GM15510 (cell line): Measurements from ENCODE around the gene CFAP100.

Experiments
- POLR2A ChIP-seq: IDR thresholded peaks from 3 replicates; pipeline ENCODE4 v1.6.1; 2011; ENCODE audit warnings: borderline replicate concordance; ENCODE audit not compliant: insufficient read length; ENCODE audit errors: extremely low read depth

Gene CFAP100

DNA sequence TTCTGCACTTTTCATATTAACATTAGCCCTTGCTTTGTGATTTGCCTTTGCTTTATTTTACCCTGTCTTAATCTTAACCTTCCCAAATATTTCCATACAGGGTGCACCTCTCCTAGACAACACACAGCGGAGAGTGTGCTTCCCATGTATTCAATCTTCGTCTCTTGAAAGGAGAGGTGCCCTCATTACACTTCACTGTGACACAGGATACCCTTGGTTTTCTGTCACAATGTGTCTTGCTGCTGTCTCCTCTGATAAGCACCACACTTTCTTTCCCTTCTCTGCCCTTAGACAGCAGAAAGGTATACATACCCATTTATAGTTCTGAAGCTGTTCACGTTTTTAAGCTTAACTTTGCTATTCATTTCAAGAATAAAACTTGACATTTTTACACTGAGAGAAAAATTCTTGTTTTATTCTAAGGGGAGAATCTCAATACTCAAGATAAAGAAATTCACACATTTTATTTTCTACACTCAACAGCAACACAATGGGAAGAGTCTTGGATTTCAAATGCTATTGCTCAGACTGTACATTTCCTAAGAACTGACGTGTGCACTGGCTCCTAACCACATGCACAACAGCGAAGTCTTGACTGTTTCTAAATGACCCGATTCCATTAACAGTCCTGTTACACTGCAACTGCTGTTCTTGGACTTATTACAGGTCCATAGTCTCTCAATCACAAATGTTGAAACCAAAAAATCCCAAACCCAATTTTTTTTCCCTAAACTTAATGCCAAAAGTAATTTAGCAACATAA is 59.9 kb downstream of the CFAP100 start:
- TF ChIP-seq POLR2A, result no peak

DNA sequence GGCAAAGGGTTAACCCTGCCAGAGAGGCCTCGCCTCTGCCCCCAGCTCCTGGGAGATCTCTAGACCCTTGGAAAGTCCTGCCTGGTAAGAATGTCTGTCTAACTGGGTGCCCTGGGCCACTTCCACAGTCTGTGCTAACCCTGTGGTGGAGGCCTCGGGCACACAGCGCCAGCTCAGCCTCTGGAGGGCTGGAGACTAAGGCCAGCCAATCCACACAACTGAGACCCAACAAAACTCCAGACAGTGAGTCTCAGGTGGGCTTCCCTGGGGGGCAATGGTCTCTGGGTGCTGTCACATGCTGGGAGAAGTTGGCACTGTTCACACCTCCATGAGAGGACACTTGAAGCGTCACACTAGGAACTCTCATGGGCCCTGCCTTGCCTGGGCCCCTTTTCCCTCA is 61.5 kb downstream of the CFAP100 start:
- no peak for TF ChIP-seq POLR2A

GRCh38 chr3:126456766-126457388 is 62.2 kb downstream of the CFAP100 start:
- TF ChIP-seq POLR2A, result no peak

DNA sequence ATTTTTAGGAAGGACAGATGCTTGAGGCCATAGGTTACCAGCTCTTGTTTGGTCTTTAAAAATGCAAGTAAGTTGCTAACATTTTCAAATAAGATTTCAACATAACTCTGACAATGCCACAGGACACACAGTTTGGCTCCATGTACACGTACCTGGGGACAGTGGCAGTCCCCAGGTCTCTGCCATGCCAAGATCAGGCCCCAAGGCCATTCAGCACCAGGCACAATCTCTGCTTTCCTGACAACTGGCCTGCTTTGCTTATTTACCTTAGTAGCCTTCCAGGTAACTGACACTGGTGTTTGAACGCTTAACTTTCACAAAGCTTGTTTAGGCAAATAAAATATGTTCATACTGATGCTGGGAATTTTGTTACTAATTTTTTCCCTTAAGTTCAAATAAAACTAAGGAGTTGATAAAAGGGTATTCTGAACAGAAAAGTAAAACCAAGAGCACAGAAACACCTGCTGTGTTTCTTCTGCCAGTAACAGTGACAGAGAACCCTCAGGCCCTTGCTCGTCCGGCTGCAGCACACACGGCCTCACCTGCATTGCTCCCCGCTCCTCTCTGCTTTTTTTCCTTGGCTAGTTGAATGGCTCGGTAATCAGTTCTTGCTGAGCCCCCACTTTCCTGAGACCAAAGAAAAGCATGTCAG is 64.5 kb downstream of the CFAP100 start:
- TF ChIP-seq POLR2A, result no peak

DNA sequence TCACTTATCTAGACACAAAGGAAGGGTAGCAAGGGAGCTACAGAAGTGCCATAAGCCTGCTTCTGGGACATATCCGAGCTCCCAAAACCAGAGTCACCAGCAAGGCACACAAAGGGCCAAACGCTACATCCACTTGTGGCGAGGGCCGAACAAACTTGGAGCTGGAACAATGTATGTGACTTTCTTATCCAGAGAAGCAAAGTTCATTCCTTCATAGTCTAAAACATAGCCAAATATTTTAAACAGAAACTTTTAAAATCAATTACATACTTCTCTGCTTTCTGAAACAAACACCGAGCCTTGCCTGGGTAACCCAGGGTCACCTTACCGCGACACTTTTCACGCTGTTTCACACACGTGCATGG is 65.0 kb downstream of the CFAP100 start:
- no peak for TF ChIP-seq POLR2A

GRCh38 chr3:126460381-126460780 is 65.7 kb downstream of the CFAP100 start:
- TF ChIP-seq POLR2A, result no peak

- no peak for TF ChIP-seq POLR2A
Measured at GRCh38 chr3:126461450-126462070, 66.9 kb downstream of the CFAP100 start.

GRCh38 chr3:126463521-126463920 is 68.8 kb downstream of the CFAP100 start:
- TF ChIP-seq POLR2A, result no peak

- TF ChIP-seq POLR2A, result no peak
Measured at GRCh38 chr3:126464093-126464492, 69.4 kb downstream of the CFAP100 start.

- TF ChIP-seq POLR2A, result no peak
Measured at GRCh38 chr3:126464494-126464893, 69.8 kb downstream of the CFAP100 start.

GRCh38 chr3:126464997-126465396 is 70.3 kb downstream of the CFAP100 start:
- no peak for TF ChIP-seq POLR2A

DNA sequence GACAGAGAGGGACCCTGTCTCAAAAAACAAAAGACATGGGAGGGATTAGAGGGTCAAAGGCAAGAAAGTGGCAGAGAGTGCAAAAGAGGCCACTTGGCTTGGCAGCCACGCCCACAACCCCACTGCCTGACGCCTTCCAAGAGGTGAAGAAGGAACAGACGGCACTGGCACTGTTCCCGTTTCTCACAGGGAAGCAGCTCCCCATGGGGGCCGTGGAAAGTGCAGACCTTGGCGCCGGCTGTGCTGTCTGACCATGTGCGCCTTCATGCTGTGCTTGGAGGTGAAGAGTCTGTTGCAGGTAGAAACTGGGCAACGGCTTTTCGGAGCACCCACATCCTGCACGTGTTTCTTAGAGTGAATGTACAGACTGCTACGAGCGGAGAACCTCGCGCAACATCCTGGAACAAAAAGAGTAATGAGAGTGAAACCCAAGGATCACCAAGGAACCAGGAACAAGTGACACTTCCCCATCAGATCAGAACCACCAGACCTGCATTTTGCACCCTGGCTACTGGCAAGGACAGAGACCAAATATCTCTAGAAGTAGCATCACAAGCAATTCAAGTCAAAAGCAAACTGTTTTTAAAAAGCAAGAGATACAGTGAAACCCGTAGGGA is 71.3 kb downstream of the CFAP100 start:
- no peak for TF ChIP-seq POLR2A

DNA sequence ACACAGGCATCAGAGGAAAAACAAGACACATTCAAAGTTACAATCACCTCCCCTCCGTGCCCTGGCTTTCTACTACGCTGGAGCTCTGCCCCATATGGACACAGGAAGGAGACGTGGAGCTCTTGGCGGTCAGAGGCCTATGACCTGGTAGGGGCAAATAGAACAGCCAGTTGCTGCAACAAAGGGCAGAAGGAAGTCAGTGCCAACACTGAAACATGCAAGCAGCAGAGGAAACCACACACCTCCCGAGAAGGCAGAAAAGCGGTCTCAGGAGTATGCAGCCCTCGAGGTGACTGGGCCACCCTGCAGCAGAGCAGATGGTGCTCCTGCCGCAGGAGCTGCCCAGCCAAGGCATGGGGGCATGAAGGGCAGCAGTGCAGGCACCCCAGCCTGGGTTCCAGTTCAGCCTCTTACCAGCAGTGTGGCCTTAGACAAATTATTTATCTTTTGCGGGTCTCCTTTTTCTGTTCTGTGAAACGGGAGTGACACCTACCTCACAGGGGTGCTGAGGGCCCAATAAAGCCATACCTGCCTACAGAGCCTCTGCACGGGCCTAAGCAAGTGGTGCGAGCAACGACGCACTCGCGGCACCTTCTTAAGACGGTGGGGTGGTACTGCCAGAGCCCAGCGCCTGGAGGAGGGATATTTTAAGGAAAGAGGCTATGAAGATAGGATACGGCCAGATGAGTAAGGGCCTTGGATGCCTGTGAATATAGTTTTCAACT is 72.3 kb downstream of the CFAP100 start:
- TF ChIP-seq POLR2A, result no peak

- no peak for TF ChIP-seq POLR2A
Measured at GRCh38 chr3:126467611-126467955, 72.9 kb downstream of the CFAP100 start.

GRCh38 chr3:126468028-126468891 is 73.6 kb downstream of the CFAP100 start:
- TF ChIP-seq POLR2A, result no peak

GRCh38 chr3:126469479-126469878 is 74.8 kb downstream of the CFAP100 start:
- TF ChIP-seq POLR2A, result no peak
